Astrocyte (in vitro differentiated cells and primary cell): ENCODE results near the gene KCNN3. TPM values are rescaled to one million over a fixed set of nuclear protein-coding genes. Genes with fewer than 3 reads are reported as not detected.

ENCODE experiments used
- DNase-seq: peaks from one replicate; pipeline ENCODE4 v3.0.0-alpha.2; 2010; ENCODE audit warnings: low read depth
- FAIRE-seq: peaks from 2 replicates; lab custom pipeline; 2011; peaks lifted over from hg19 to GRCh38; lab: Jason Lieb, UNC
- H2AFZ ChIP-seq: 2 replicates; pipeline ENCODE4 v1.6.0; 2012; ENCODE audit warnings: low read depth, low read length, inconsistent platforms
- H3K27ac ChIP-seq: 2 replicates; pipeline ENCODE4 v1.5.1; 2011; ENCODE audit warnings: low read depth, low read length, inconsistent platforms
- H3K27me3 ChIP-seq: 2 replicates; pipeline ENCODE4 v1.6.0; 2011; ENCODE audit warnings: low read length, inconsistent platforms; ENCODE audit not compliant: insufficient read depth
- H3K36me3 ChIP-seq: 2 replicates; pipeline ENCODE4 v1.5.1; 2011; ENCODE audit warnings: low read length, inconsistent platforms; ENCODE audit not compliant: insufficient read depth
- H3K4me1 ChIP-seq: 2 replicates; pipeline ENCODE4 v1.5.1; 2011; ENCODE audit warnings: low read length, inconsistent platforms; ENCODE audit not compliant: insufficient read depth
- H3K4me2 ChIP-seq: 2 replicates; pipeline ENCODE4 v1.6.0; 2012; ENCODE audit warnings: low read length, inconsistent platforms
- H3K4me3 ChIP-seq: 2 replicates; pipeline ENCODE4 v1.5.1; 2011; ENCODE audit warnings: low read depth, mild to moderate bottlenecking, low read length, inconsistent platforms; ENCODE audit not compliant: insufficient read depth
- H3K79me2 ChIP-seq: 2 replicates; pipeline ENCODE4 v1.6.0; 2012; ENCODE audit warnings: mild to moderate bottlenecking, low read length, inconsistent platforms; ENCODE audit not compliant: insufficient read depth
- H3K9ac ChIP-seq: 2 replicates; pipeline ENCODE4 v1.6.0; 2012; ENCODE audit warnings: mild to moderate bottlenecking, low read length, inconsistent platforms
- H3K9me3 ChIP-seq: 2 replicates; pipeline ENCODE4 v1.5.1; 2012; ENCODE audit warnings: low read depth, mild to moderate bottlenecking, low read length, inconsistent platforms; ENCODE audit not compliant: insufficient read depth
- H4K20me1 ChIP-seq: 2 replicates; pipeline ENCODE4 v1.6.0; 2012; ENCODE audit warnings: low read length, inconsistent platforms; ENCODE audit not compliant: insufficient read depth
- H3K27ac Mint-ChIP-seq: one replicate; pipeline ENCODE4 v1.8.0; 2021; ENCODE audit warnings: mild to moderate bottlenecking, mixed read lengths; ENCODE audit not compliant: unreplicated experiment
- H3K27me3 Mint-ChIP-seq: one replicate; pipeline ENCODE4 v1.8.0; 2021; ENCODE audit warnings: low read depth, mixed read lengths; ENCODE audit not compliant: unreplicated experiment
- H3K36me3 Mint-ChIP-seq: one replicate; pipeline ENCODE4 v1.8.0; 2021; ENCODE audit warnings: low read depth, mixed read lengths; ENCODE audit not compliant: unreplicated experiment
- H3K4me1 Mint-ChIP-seq: one replicate; pipeline ENCODE4 v1.8.0; 2021; ENCODE audit warnings: low read depth, mixed read lengths; ENCODE audit not compliant: unreplicated experiment
- H3K4me3 Mint-ChIP-seq: one replicate; pipeline ENCODE4 v1.8.0; 2021; ENCODE audit warnings: mild to moderate bottlenecking, moderate library complexity, mixed read lengths; ENCODE audit not compliant: unreplicated experiment
- H3K9me3 Mint-ChIP-seq: one replicate; pipeline ENCODE4 v1.8.0; 2021; ENCODE audit warnings: mild to moderate bottlenecking, mixed read lengths; ENCODE audit not compliant: unreplicated experiment
- EZH2 ChIP-seq: IDR thresholded peaks from 2 replicates; pipeline ENCODE4 v1.6.1; 2012; ENCODE audit warnings: mild to moderate bottlenecking, low read length, inconsistent platforms; ENCODE audit not compliant: insufficient read depth
- total RNA-seq: library from RNA; stranded (reverse); gene quantifications from 2 replicates; pipeline ENCODE4 v1.2.1, GENCODE V29; 2021
- TF ChIP-seq, protein P1 (sequence below): IDR thresholded peaks from 2 replicates; pipeline ENCODE4 v1.5.1; 2011; ENCODE audit warnings: low read depth, mild to moderate bottlenecking, inconsistent platforms, low read length, moderate library complexity; ENCODE audit not compliant: insufficient read depth

KCNN3 gene
- total RNA-seq, 1 donor from 2014 or later: 0.66 TPM

- H3K36me3 Mint-ChIP-seq: no peaks in the 10 kb centered on the region
- H3K36me3 ChIP-seq: no peaks in the 10 kb centered on the region
- no peak overlapping the region for H3K27ac ChIP-seq
- no peak for DNase-seq
- H3K4me1 Mint-ChIP-seq: peaks cover 9% of the 10 kb centered on the region
- no peak overlapping the region for H3K27ac Mint-ChIP-seq
- H3K4me3 Mint-ChIP-seq: no peak overlapping the region
- no peak for FAIRE-seq
- H3K79me2 ChIP-seq: no peaks in the 10 kb centered on the region
- H3K4me1 ChIP-seq: no peaks in the 10 kb centered on the region
- peaks cover 12% of the 10 kb centered on the region for H3K27me3 ChIP-seq
- no peak overlapping the region for H3K4me3 ChIP-seq
- H3K9me3 ChIP-seq: no peaks in the 10 kb centered on the region
- no peaks in the 10 kb centered on the region for H3K9me3 Mint-ChIP-seq
- H3K27me3 Mint-ChIP-seq: peaks cover 30% of the 10 kb centered on the region
- no peak overlapping the region for H2AFZ ChIP-seq
- TF ChIP-seq, protein P1, sequence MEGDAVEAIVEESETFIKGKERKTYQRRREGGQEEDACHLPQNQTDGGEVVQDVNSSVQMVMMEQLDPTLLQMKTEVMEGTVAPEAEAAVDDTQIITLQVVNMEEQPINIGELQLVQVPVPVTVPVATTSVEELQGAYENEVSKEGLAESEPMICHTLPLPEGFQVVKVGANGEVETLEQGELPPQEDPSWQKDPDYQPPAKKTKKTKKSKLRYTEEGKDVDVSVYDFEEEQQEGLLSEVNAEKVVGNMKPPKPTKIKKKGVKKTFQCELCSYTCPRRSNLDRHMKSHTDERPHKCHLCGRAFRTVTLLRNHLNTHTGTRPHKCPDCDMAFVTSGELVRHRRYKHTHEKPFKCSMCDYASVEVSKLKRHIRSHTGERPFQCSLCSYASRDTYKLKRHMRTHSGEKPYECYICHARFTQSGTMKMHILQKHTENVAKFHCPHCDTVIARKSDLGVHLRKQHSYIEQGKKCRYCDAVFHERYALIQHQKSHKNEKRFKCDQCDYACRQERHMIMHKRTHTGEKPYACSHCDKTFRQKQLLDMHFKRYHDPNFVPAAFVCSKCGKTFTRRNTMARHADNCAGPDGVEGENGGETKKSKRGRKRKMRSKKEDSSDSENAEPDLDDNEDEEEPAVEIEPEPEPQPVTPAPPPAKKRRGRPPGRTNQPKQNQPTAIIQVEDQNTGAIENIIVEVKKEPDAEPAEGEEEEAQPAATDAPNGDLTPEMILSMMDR: no peak
- TF ChIP-seq EZH2: no peak
- H3K9ac ChIP-seq: no peak overlapping the region
- H4K20me1 ChIP-seq: no peaks in the 10 kb centered on the region
- H3K4me2 ChIP-seq: no peak overlapping the region
Observed at GRCh38 chr1:154778944-154779343, 91.1 kb downstream of the KCNN3 start.

DNA sequence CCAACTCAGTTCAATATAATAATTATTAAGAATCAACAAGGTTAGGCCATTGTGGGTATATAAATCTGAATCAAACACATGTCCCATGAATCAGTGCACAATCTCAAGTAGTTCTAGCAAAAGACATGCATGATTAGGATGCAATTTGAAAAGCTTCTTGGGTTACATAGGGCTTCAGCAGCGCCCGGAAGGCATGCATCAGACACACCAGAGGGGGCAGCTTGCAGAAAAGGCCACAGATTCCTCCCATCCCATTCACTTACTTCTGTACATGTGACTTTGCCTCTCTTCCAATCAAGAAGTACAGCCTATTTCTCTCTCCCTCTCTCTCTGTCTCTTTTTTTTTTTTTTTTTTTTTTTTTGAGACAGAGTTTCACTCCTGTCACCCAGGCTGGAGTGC is 91.8 kb downstream of the KCNN3 start:
- Histone ChIP-seq H4K20me1 (no peaks in the 10 kb centered on the region), H2AFZ (no peak overlapping the region), H3K4me1 (no peaks in the 10 kb centered on the region), H3K9me3 (no peaks in the 10 kb centered on the region), H3K36me3 (no peaks in the 10 kb centered on the region), H3K79me2 (no peaks in the 10 kb centered on the region), H3K4me2 (no peak overlapping the region), H3K27ac (no peak overlapping the region), H3K27me3 (peaks cover 18% of the 10 kb centered on the region), H3K9ac (no peak overlapping the region), H3K4me3 (no peak overlapping the region)
- DNase-seq (no peak), FAIRE-seq (no peak)
- H3K27ac Mint-ChIP-seq: no peak overlapping the region
- no peak for TF ChIP-seq EZH2
- TF ChIP-seq, protein P1: no peak
- no peak overlapping the region for H3K4me3 Mint-ChIP-seq
- peaks cover 9% of the 10 kb centered on the region for H3K4me1 Mint-ChIP-seq
- H3K27me3 Mint-ChIP-seq: peaks cover 36% of the 10 kb centered on the region
- no peaks in the 10 kb centered on the region for H3K36me3 Mint-ChIP-seq
- no peaks in the 10 kb centered on the region for H3K9me3 Mint-ChIP-seq

DNA sequence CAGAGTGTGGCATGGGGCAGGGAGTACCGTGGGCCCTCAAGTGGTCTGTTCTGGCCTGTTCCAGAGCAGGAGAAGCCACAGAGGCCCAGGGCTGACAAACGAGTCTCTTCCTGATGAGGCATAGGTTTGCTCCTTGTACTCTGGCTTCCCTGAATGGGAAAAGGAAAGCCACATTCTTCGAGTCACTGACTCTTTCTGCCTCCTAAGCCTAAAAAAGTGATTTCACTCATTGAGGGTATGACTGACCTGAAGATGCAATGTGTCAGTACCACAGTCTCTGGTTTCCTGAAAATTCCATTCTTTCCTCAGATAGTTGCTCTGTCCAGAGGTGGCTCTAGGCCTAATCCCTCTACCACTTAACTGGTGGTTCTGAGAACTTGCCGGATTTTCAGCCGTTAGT is 92.3 kb downstream of the KCNN3 start:
- FAIRE-seq: no peak
- no peaks in the 10 kb centered on the region for H3K36me3 Mint-ChIP-seq

More for the DNA sequence above, 92.3 kb downstream of the KCNN3 start:
- no peak for DNase-seq
- Histone ChIP-seq H3K27ac (no peak overlapping the region), H3K4me2 (no peak overlapping the region), H3K27me3 (peaks cover 18% of the 10 kb centered on the region), H2AFZ (no peak overlapping the region), H4K20me1 (no peaks in the 10 kb centered on the region), H3K9me3 (no peaks in the 10 kb centered on the region), H3K36me3 (no peaks in the 10 kb centered on the region), H3K4me3 (no peak overlapping the region), H3K4me1 (no peaks in the 10 kb centered on the region), H3K9ac (no peak overlapping the region), H3K79me2 (no peaks in the 10 kb centered on the region)
- Mint-ChIP-seq H3K9me3 (no peaks in the 10 kb centered on the region), H3K4me3 (no peak overlapping the region), H3K4me1 (peaks cover 9% of the 10 kb centered on the region), H3K27ac (peak overlapping the region; percentile 88), H3K27me3 (peaks cover 38% of the 10 kb centered on the region)
- TF ChIP-seq EZH2: no peak
- TF ChIP-seq, protein P1: no peak
